Panc1 (cell line): ENCODE data around the gene NR2C2. TPM values are rescaled to one million over a fixed set of nuclear protein-coding genes. Genes with fewer than 3 reads are reported as not detected.

Source experiments
- ATAC-seq: fragments of 200-7000 bp; cut with Tn5 transposase; 2 replicates; pipeline ENCODE4 v1.9.1; 2020; ENCODE audit warnings: mild to moderate bottlenecking, moderate library complexity
- BruUV-seq: library from RNA; stranded (reverse); fragments of 400-500 nt; replicated peaks from 2 replicates; lab custom pipeline; 2021; lab: Mats Ljungman, UMichigan
- CTCF ChIA-PET: fragments of 300-600 bp; sonication (Branson Sonifier 250); formaldehyde crosslinking; loops from one replicate; lab custom pipeline; 2022; ENCODE audit warnings: antibody characterized with exemption; lab: Charles Lee
- POLR2A ChIA-PET: fragments of 300-600 bp; sonication (Branson Sonifier 250); formaldehyde crosslinking; loops from one replicate; lab custom pipeline; 2022; ENCODE audit warnings: antibody characterized with exemption; lab: Charles Lee
- DNase-seq: peaks from one replicate; pipeline ENCODE4 v3.0.0-alpha.2; 2010; ENCODE audit warnings: low read depth, low spot score
- H3K27ac ChIP-seq: 2 replicates; pipeline ENCODE4 v1.5.1; 2011; ENCODE audit warnings: mild to moderate bottlenecking, low read length, inconsistent platforms
- H3K27me3 ChIP-seq: fragments of 200-500 bp; sonication (Bioruptor generic); 2 replicates; pipeline ENCODE4 v1.6.0; 2014; ENCODE audit warnings: low read length, inconsistent platforms; ENCODE audit not compliant: control insufficient read depth, insufficient read depth
- H3K36me3 ChIP-seq: fragments of 200-500 bp; sonication (Bioruptor generic); 2 replicates; pipeline ENCODE4 v1.5.1; 2014; ENCODE audit warnings: inconsistent platforms, mild to moderate bottlenecking, low read length, moderate library complexity; ENCODE audit not compliant: control insufficient read depth, insufficient read depth
- H3K4me1 ChIP-seq: 2 replicates; pipeline ENCODE4 v1.5.1; 2011; ENCODE audit warnings: inconsistent platforms, mild to moderate bottlenecking, low read length, moderate library complexity; ENCODE audit not compliant: control insufficient read depth, insufficient read depth
- H3K4me3 ChIP-seq, 2 experiments: 2 replicates each; pipeline ENCODE4 v1.5.1; 2011 to 2012; ENCODE audit warnings: low read depth in 2 of 2, low read length in 2 of 2, mild to moderate bottlenecking in 2 of 2, inconsistent platforms in 1 of 2, moderate library complexity in 1 of 2
- H3K9me3 ChIP-seq: fragments of 200-500 bp; sonication (Bioruptor generic); 2 replicates; pipeline ENCODE4 v1.5.1; 2014; ENCODE audit warnings: low read depth, mild to moderate bottlenecking, inconsistent platforms, low read length, moderate library complexity; ENCODE audit not compliant: control insufficient read depth, insufficient read depth
- CTCF ChIP-seq: fragments of 450-650 bp; IDR thresholded peaks from 2 replicates; pipeline ENCODE4 v1.5.1; 2017; ENCODE audit warnings: mild to moderate bottlenecking
- POLR2AphosphoS5 ChIP-seq: IDR thresholded peaks from 2 replicates; pipeline ENCODE4 v1.6.1; 2012; ENCODE audit warnings: mild to moderate bottlenecking, low read depth, low read length, moderate library complexity
- REST ChIP-seq, 2 experiments: IDR thresholded peaks; 2 replicates each; pipeline ENCODE4 v1.6.1; 2011 to 2012; ENCODE audit warnings: low read depth in 2 of 2, control low read depth in 1 of 2, low read length in 1 of 2, mild to moderate bottlenecking in 1 of 2, moderate library complexity in 1 of 2; ENCODE audit not compliant: insufficient read depth in 1 of 2
- SIN3A ChIP-seq: IDR thresholded peaks from 2 replicates; pipeline ENCODE4 v1.6.1; 2012; ENCODE audit warnings: low read depth, mild to moderate bottlenecking, low read length, moderate library complexity, borderline replicate concordance; ENCODE audit not compliant: insufficient read depth
- TCF7L2 ChIP-seq: IDR thresholded peaks from 2 replicates; pipeline ENCODE4 v1.6.1; 2011; ENCODE audit warnings: mild to moderate bottlenecking, low read depth, low read length, inconsistent platforms
- in situ Hi-C: cut with HindIII; loops from 2 replicates; pipeline ENCODE4 v1.10.0; 2016; ENCODE audit warnings: low sequenced_read_pairs, low pct_unique_long_range_greater_than_20kb
- intact Hi-C: fragments of 100-400 bp; cut with micrococcal nuclease; formaldehyde crosslinking; loops from one replicate; pipeline ENCODE4 v1.10.0; 2022; ENCODE audit not compliant: unreplicated experiment
- total RNA-seq: library from RNA; stranded (reverse); gene quantifications from one replicate; pipeline ENCODE4 v1.2.1, GENCODE V29; 2021; ENCODE audit not compliant: unreplicated experiment

The NR2C2 gene
- total RNA-seq, 1 experiment from 2014 or later, result 30.6 TPM

DNA sequence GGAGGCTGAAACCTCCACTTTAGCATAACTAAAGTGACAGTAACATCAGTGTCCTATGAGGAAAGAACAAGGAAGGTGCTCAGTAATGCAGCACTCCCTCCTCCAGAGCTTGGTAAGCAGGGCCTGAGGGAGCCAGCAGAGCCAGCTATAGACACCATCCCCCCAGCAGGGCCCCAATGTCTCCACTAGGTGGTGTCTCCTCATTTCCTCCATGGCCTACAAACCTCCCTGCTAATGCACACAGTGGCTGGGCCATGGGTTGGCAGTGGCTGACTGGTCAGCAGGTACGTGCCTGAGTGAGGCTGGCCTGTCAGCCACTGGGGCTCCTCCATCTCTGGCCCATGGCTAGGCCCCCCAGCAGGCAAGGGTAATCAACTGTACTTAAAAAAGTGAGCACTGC is 104.1 kb downstream of the NR2C2 start:
- no TSS peak for BruUV-seq
- in situ Hi-C loops, result no loop called here
- POLR2A ChIA-PET, result no interaction called here

GRCh38 chr3:15052335-15053242 is 105.2 kb downstream of the NR2C2 start:
- ChIA-PET POLR2A (no interaction called here), CTCF (no interaction called here)
- H3K9me3 ChIP-seq, result no peaks in the 10 kb centered on the region
- DNase-seq (no peak), ATAC-seq (no peak)
- peaks cover 16% of the 10 kb centered on the region; the same call in 1 of the 2 replicates for H3K36me3 ChIP-seq
- TF ChIP-seq REST (IDR thresholded peaks at IDR 0.05; ENCODE audit: insufficient read depth in 1 of 2, low read depth in 2 of 2, low read length in 1 of 2), result no peak
- TF ChIP-seq CTCF, result no peak
- TF ChIP-seq POLR2AphosphoS5, result no peak
- TF ChIP-seq SIN3A, result no peak
- no peak for TF ChIP-seq TCF7L2
- H3K27ac ChIP-seq, result no peak overlapping the region
- in situ Hi-C loops, result no loop called here
- H3K27me3 ChIP-seq, result no peaks in the 10 kb centered on the region
- no TSS peak for BruUV-seq
- intact Hi-C loops, result no loop called here
- no peaks in the 10 kb centered on the region; the same call in 1 of the 2 replicates for H3K4me1 ChIP-seq
- H3K4me3 ChIP-seq, result no peak overlapping the region

More for the DNA sequence above, 104.1 kb downstream of the NR2C2 start:
- Histone ChIP-seq H3K9me3 (no peaks in the 10 kb centered on the region), H3K27me3 (no peaks in the 10 kb centered on the region), H3K36me3 (peaks cover 16% of the 10 kb centered on the region; the same call in 1 of the 2 replicates), H3K27ac (no peak overlapping the region), H3K4me3 (no peak overlapping the region), H3K4me1 (no peaks in the 10 kb centered on the region; the same call in 1 of the 2 replicates)
- intact Hi-C loops, result no loop called here
- CTCF ChIA-PET, result interaction anchor here (0.7 kb wide), 1 partner anchor 68 kb away, joined by 3 read pairs; no protein-coding TSS in a partner anchor
- ATAC-seq (peak; percentile 91), DNase-seq (peak; percentile 33)
- no peak for TF ChIP-seq SIN3A
- peak; percentile 74 for TF ChIP-seq CTCF
